K562 treated with DMSO at 1 percent for 24 hours (cell line): ENCODE measurements around the gene CEP192. TPM values are rescaled to one million over a fixed set of nuclear protein-coding genes. Genes with fewer than 3 reads are reported as not detected.

Experiments used
- total RNA-seq: library from RNA; unstranded; fragments of 300-600 nt; gene quantifications from 2 replicates; pipeline ENCODE4 v1.2.3, GENCODE V29; 2022; ENCODE audit warnings: low read depth; ENCODE audit not compliant: insufficient read depth

Gene CEP192, protein sequence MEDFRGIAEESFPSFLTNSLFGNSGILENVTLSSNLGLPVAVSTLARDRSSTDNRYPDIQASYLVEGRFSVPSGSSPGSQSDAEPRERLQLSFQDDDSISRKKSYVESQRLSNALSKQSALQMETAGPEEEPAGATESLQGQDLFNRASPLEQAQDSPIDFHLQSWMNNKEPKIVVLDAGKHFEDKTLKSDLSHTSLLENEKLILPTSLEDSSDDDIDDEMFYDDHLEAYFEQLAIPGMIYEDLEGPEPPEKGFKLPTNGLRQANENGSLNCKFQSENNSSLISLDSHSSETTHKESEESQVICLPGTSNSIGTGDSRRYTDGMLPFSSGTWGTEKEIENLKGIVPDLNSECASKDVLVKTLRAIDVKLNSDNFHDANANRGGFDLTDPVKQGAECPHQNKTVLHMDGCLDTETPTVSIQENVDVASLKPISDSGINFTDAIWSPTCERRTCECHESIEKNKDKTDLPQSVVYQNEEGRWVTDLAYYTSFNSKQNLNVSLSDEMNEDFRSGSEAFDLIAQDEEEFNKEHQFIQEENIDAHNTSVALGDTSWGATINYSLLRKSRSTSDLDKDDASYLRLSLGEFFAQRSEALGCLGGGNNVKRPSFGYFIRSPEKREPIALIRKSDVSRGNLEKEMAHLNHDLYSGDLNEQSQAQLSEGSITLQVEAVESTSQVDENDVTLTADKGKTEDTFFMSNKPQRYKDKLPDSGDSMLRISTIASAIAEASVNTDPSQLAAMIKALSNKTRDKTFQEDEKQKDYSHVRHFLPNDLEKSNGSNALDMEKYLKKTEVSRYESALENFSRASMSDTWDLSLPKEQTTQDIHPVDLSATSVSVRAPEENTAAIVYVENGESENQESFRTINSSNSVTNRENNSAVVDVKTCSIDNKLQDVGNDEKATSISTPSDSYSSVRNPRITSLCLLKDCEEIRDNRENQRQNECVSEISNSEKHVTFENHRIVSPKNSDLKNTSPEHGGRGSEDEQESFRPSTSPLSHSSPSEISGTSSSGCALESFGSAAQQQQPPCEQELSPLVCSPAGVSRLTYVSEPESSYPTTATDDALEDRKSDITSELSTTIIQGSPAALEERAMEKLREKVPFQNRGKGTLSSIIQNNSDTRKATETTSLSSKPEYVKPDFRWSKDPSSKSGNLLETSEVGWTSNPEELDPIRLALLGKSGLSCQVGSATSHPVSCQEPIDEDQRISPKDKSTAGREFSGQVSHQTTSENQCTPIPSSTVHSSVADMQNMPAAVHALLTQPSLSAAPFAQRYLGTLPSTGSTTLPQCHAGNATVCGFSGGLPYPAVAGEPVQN (N-terminal part only)
- 17.8 and 19.3 TPM in 2 replicates for total RNA-seq

DNA sequence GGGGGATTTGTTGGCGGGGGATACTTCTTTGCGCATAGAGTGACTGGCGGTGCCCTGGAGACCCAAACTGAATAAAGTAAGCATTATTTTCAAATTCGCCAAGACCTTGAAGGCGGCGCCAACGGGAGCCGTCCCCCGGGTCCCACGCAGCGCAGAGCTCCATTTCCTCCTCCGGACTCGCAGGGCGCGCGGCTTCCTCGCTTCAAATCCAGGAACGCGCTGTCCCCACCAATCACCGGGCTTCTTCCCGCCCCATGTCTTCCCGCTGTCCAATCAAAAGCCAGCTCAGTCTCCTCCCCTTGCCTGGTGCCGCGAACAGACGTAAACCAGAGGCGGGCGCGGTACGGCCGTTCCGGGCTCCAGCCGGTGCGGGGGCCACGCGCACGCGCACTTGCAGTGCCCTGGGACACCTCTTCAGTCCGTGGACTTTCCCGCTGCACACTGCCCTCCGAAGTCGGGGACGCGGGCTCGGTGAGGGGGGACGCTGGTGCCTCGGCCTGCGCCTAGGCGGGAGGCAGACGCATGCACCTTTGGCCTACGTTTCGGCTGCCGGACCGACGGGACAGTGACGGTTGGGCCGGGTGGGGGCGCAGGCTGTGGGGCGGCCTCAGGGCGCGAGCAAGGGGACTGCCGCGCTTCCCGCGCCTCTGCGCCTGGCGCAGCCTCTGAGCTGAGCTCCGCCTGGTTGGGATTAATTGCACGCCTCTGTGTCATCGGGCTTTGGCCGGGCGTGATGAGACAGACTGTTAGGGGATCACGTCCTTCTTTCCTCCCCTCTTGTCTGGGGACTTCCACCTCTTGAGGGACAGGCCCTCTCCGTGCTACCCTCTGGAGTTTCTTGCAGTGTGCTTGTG, at the start of gene CEP192:
CEP192 (plus strand) TSS at position 396 of the 854 bp plus-strand sequence. CDS start 8,063 bp downstream, outside the sequence.

DNA sequence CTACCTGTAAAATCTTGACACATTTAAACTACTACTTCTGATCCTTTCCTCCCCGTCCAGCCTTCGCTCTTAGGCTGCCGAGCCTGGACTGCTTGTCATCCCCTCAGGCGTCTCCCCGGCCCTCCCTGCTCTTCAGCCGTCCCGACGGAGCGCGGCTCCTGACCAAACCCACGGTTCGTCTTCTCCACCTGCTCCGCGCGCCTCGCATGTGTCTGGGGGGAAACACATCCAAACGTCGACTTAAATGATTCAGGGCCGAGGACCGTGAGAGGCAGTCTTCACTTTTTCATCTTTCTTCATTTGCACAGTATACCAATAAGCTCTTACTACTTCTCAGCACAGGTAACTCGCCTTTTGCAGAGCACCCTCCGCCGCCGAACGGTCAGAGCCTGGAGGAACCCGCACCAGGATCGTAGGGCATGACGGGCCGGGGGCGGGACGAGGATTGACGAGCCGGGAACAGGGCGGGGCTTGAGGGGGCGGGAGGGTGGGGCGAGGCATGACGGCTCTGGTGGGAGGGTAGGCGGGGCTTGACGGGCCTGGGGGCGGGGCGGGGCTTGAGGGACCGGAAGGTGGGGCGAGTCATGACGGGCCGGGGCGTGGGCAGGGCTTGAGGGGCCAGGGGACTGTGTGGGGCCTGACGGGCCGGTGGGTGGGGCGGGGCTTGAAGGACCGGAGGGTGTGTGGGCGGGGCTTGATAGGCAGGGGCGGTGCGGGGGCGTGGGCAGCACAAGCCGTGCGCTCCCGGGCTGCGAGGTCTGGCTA, 43.7 kb upstream of the CEP192 start, which contains the start of gene SEH1L:
SEH1L (plus strand) TSS at position 727 of the 765 bp plus-strand sequence. CDS start 111 bp downstream, outside the sequence.

Other genes with a start within 250 kb of the CEP192 start
- gene PTPN2, start 107.1 kb upstream of the CEP192 start, total RNA-seq, result 20.3 and 21.6 TPM in 2 replicates
- gene SEH1L, start 43.4 kb upstream of the CEP192 start, total RNA-seq, result 21.4 and 27.1 TPM in 2 replicates
- not detected in 2 replicates for gene LDLRAD4, start 227.4 kb downstream of the CEP192 start, total RNA-seq